Activated T-helper 2 cell treated with anti-CD3 and anti-CD28 coated beads, Interferon-gamma antibody, Interleukin-2, Interleukin-4, amounts not matched to agents 10 μg/mL and 5 μg/mL and 100 μg/mL, durations not matched to agents 14 hours and 24 hours and 36 hours (primary cell): ENCODE data around the gene PDE4D. TPM values are rescaled to one million over a fixed set of nuclear protein-coding genes. Genes with fewer than 3 reads are reported as not detected.

ENCODE experiments used
- DNase-seq: peaks from one replicate; pipeline ENCODE4 v3.0.0; 2021; ENCODE audit warnings: low spot score
- H3K27ac Mint-ChIP-seq: one replicate; pipeline ENCODE4 v1.8.0; 2021; ENCODE audit warnings: mixed read lengths
- H3K27me3 Mint-ChIP-seq: one replicate; pipeline ENCODE4 v1.8.0; 2021; ENCODE audit warnings: low read depth, mixed read lengths
- H3K36me3 Mint-ChIP-seq: one replicate; pipeline ENCODE4 v1.8.0; 2021; ENCODE audit warnings: low read depth, mixed read lengths
- H3K4me1 Mint-ChIP-seq: one replicate; pipeline ENCODE4 v1.8.0; 2021; ENCODE audit warnings: low read depth, mixed read lengths
- H3K4me3 Mint-ChIP-seq: one replicate; pipeline ENCODE4 v1.8.0; 2021; ENCODE audit warnings: low read depth, mild to moderate bottlenecking, moderate library complexity, mixed read lengths
- H3K9me3 Mint-ChIP-seq: one replicate; pipeline ENCODE4 v1.8.0; 2021; ENCODE audit warnings: mixed read lengths
- intact Hi-C: fragments of 100-400 bp; cut with micrococcal nuclease; formaldehyde crosslinking; loops from one replicate; pipeline ENCODE4 v1.15.1; 2023
- total RNA-seq: library from RNA; stranded (reverse); gene quantifications from 2 replicates; pipeline ENCODE4 v1.2.3, GENCODE V29; 2022

PDE4D gene
- 102 and 106 TPM in 2 replicates for total RNA-seq

- H3K9me3 Mint-ChIP-seq = no peaks in the 10 kb centered on the region
- H3K4me1 Mint-ChIP-seq = no peaks in the 10 kb centered on the region
- peaks cover 42% of the 10 kb centered on the region for H3K27me3 Mint-ChIP-seq
- H3K4me3 Mint-ChIP-seq = no peak within 1 kb of the TSS
- no peak for DNase-seq
- intact Hi-C loops = no loop called here
- no peaks in the 10 kb centered on the region for H3K36me3 Mint-ChIP-seq
- no peak within 1 kb of the TSS for H3K27ac Mint-ChIP-seq
Measured at GRCh38 chr5:59893429-59894227, at the start of gene PDE4D. Gene PDE4D (minus strand): TSS chr5:59893726.

GRCh38 chr5:59937633-59938032, 44.1 kb upstream of the PDE4D start:
- intact Hi-C loops = no loop called here
- no peaks in the 10 kb centered on the region for H3K36me3 Mint-ChIP-seq
- no peaks in the 10 kb centered on the region for H3K4me1 Mint-ChIP-seq
- no peaks in the 10 kb centered on the region for H3K27me3 Mint-ChIP-seq
- no peaks in the 10 kb centered on the region for H3K9me3 Mint-ChIP-seq
- no peak overlapping the region for H3K4me3 Mint-ChIP-seq
- no peak for DNase-seq
- H3K27ac Mint-ChIP-seq = no peak overlapping the region

- no peaks in the 10 kb centered on the region for H3K36me3 Mint-ChIP-seq
- DNase-seq = no peak
- no peaks in the 10 kb centered on the region for H3K9me3 Mint-ChIP-seq
- no peak overlapping the region for H3K4me3 Mint-ChIP-seq
- no peaks in the 10 kb centered on the region for H3K27me3 Mint-ChIP-seq
- no peak overlapping the region for H3K27ac Mint-ChIP-seq
- H3K4me1 Mint-ChIP-seq = no peaks in the 10 kb centered on the region
- intact Hi-C loops = no loop called here
Measured at GRCh38 chr5:59923465-59923864, 29.9 kb upstream of the PDE4D start.

- H3K27me3 Mint-ChIP-seq = no peaks in the 10 kb centered on the region
- no peak for DNase-seq
- H3K9me3 Mint-ChIP-seq = no peaks in the 10 kb centered on the region
- no peaks in the 10 kb centered on the region for H3K4me1 Mint-ChIP-seq
- no peaks in the 10 kb centered on the region for H3K36me3 Mint-ChIP-seq
- no peak overlapping the region for H3K4me3 Mint-ChIP-seq
- intact Hi-C loops = no loop called here
- H3K27ac Mint-ChIP-seq = no peak overlapping the region
Measured at GRCh38 chr5:59922220-59922619, 28.7 kb upstream of the PDE4D start.

- Mint-ChIP-seq H3K9me3 (no peaks in the 10 kb centered on the region), H3K27ac (no peak overlapping the region)
- intact Hi-C loops = no loop called here
Measured at GRCh38 chr5:59921816-59922215, 28.3 kb upstream of the PDE4D start.

GRCh38 chr5:59919484-59919883, 26.0 kb upstream of the PDE4D start:
- no peaks in the 10 kb centered on the region for H3K36me3 Mint-ChIP-seq
- H3K4me1 Mint-ChIP-seq = no peaks in the 10 kb centered on the region
- intact Hi-C loops = no loop called here
- DNase-seq = no peak
- H3K27me3 Mint-ChIP-seq = no peaks in the 10 kb centered on the region
- no peak overlapping the region for H3K4me3 Mint-ChIP-seq
- no peaks in the 10 kb centered on the region for H3K9me3 Mint-ChIP-seq
- no peak overlapping the region for H3K27ac Mint-ChIP-seq

More at GRCh38 chr5:59921816-59922215, 28.3 kb upstream of the PDE4D start:
- Mint-ChIP-seq H3K4me3 (no peak overlapping the region), H3K4me1 (no peaks in the 10 kb centered on the region), H3K27me3 (no peaks in the 10 kb centered on the region), H3K36me3 (no peaks in the 10 kb centered on the region)
- DNase-seq = no peak

- no peak for DNase-seq
- H3K27ac Mint-ChIP-seq = no peak overlapping the region
- H3K4me1 Mint-ChIP-seq = no peaks in the 10 kb centered on the region
- H3K9me3 Mint-ChIP-seq = no peaks in the 10 kb centered on the region
- intact Hi-C loops = no loop called here
- H3K36me3 Mint-ChIP-seq = no peaks in the 10 kb centered on the region
- no peaks in the 10 kb centered on the region for H3K27me3 Mint-ChIP-seq
- no peak overlapping the region for H3K4me3 Mint-ChIP-seq
Measured at GRCh38 chr5:59917121-59917520, 23.6 kb upstream of the PDE4D start.

- intact Hi-C loops = no loop called here
- Mint-ChIP-seq H3K4me3 (no peak overlapping the region), H3K27me3 (no peaks in the 10 kb centered on the region), H3K27ac (no peak overlapping the region), H3K9me3 (no peaks in the 10 kb centered on the region), H3K36me3 (no peaks in the 10 kb centered on the region), H3K4me1 (no peaks in the 10 kb centered on the region)
- DNase-seq = no peak
Measured at GRCh38 chr5:59905188-59905587, 11.7 kb upstream of the PDE4D start.

GRCh38 chr5:59897075-59897474, 3.5 kb upstream of the PDE4D start:
- Mint-ChIP-seq H3K36me3 (no peaks in the 10 kb centered on the region), H3K4me1 (no peaks in the 10 kb centered on the region), H3K27ac (no peak overlapping the region), H3K4me3 (no peak overlapping the region), H3K27me3 (peaks cover 32% of the 10 kb centered on the region), H3K9me3 (no peaks in the 10 kb centered on the region)
- intact Hi-C loops = no loop called here
- DNase-seq = no peak

- DNase-seq = no peak
- H3K36me3 Mint-ChIP-seq = no peaks in the 10 kb centered on the region
- H3K4me1 Mint-ChIP-seq = peaks cover 2% of the 10 kb centered on the region
- H3K4me3 Mint-ChIP-seq = no peak overlapping the region
- peaks cover 42% of the 10 kb centered on the region for H3K27me3 Mint-ChIP-seq
- H3K27ac Mint-ChIP-seq = no peak overlapping the region
- H3K9me3 Mint-ChIP-seq = no peaks in the 10 kb centered on the region
- intact Hi-C loops = no loop called here
Measured at GRCh38 chr5:59891962-59892643, 1.4 kb downstream of the PDE4D start.

GRCh38 chr5:59887274-59887673, 6.3 kb downstream of the PDE4D start:
- intact Hi-C loops = no loop called here
- Mint-ChIP-seq H3K4me1 (peaks cover 2% of the 10 kb centered on the region), H3K36me3 (no peaks in the 10 kb centered on the region), H3K27ac (no peak overlapping the region), H3K4me3 (no peak overlapping the region), H3K27me3 (peaks cover 12% of the 10 kb centered on the region), H3K9me3 (no peaks in the 10 kb centered on the region)
- DNase-seq = no peak

GRCh38 chr5:59874675-59875074, 18.9 kb downstream of the PDE4D start:
- H3K4me1 Mint-ChIP-seq = no peaks in the 10 kb centered on the region
- no peak for DNase-seq
- H3K27ac Mint-ChIP-seq = no peak overlapping the region
- no peaks in the 10 kb centered on the region for H3K36me3 Mint-ChIP-seq
- H3K9me3 Mint-ChIP-seq = no peaks in the 10 kb centered on the region
- no peak overlapping the region for H3K4me3 Mint-ChIP-seq
- intact Hi-C loops = no loop called here
- no peaks in the 10 kb centered on the region for H3K27me3 Mint-ChIP-seq

GRCh38 chr5:59873113-59873512, 20.4 kb downstream of the PDE4D start:
- no peak overlapping the region for H3K4me3 Mint-ChIP-seq
- no peaks in the 10 kb centered on the region for H3K9me3 Mint-ChIP-seq
- H3K4me1 Mint-ChIP-seq = no peaks in the 10 kb centered on the region
- no peaks in the 10 kb centered on the region for H3K36me3 Mint-ChIP-seq
- no peak for DNase-seq
- intact Hi-C loops = no loop called here
- no peak overlapping the region for H3K27ac Mint-ChIP-seq
- H3K27me3 Mint-ChIP-seq = no peaks in the 10 kb centered on the region
